Activated T-cell treated with anti-CD3 and anti-CD28 coated beads, Interleukin-2, amount 50 U/mL, for 24 hours (primary cell): Measurements from ENCODE around the gene FRMPD4.
"Not testable (repeated sequence)": the region's sequence is repeated elsewhere in the genome, so short reads cannot be mapped to it uniquely, and the experiment has no call there.

Experiments used
- DNase-seq: peaks from one replicate; pipeline ENCODE4 v3.0.0-alpha.2; 2020
- H3K27ac Mint-ChIP-seq: 2 replicates; pipeline ENCODE4 v1.8.0; 2020; ENCODE audit warnings: mild to moderate bottlenecking, mixed read lengths
- H3K27me3 Mint-ChIP-seq: 2 replicates; pipeline ENCODE4 v1.8.0; 2020; ENCODE audit warnings: mixed read lengths
- H3K36me3 Mint-ChIP-seq: 2 replicates; pipeline ENCODE4 v1.8.0; 2020; ENCODE audit warnings: low read depth, mixed read lengths
- H3K4me1 Mint-ChIP-seq: 2 replicates; pipeline ENCODE4 v1.8.0; 2020; ENCODE audit warnings: low read depth, mixed read lengths
- H3K4me3 Mint-ChIP-seq: 2 replicates; pipeline ENCODE4 v1.8.0; 2020; ENCODE audit warnings: mild to moderate bottlenecking, moderate library complexity, mixed read lengths
- H3K9me3 Mint-ChIP-seq: 2 replicates; pipeline ENCODE4 v1.8.0; 2020; ENCODE audit warnings: mixed read lengths

Gene FRMPD4

DNA sequence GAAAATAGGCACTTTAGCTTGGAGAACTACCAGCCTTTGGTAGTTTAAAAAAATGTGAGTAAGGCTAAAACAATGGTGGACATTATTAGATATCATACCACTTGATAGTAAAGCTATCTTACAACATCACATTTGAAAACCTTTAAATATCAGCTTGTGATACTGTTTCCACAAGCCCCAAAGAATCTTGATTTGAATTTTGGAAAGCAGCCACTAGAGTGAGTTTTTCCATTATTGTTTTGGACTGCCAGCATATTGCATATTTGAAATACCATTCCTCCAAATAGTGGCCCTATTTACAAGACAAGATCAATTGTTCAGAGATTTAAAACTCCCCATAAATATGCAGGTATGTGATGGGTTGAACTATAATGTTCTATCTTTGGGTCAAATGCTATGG lies 349.9 kb downstream of the FRMPD4 start:
- no peaks in the 10 kb centered on the region for H3K9me3 Mint-ChIP-seq
- no peaks in the 10 kb centered on the region for H3K4me1 Mint-ChIP-seq
- peaks cover 10% of the 10 kb centered on the region for H3K27me3 Mint-ChIP-seq
- DNase-seq = no peak
- no peak overlapping the region for H3K27ac Mint-ChIP-seq
- H3K4me3 Mint-ChIP-seq = no peak overlapping the region
- no peaks in the 10 kb centered on the region for H3K36me3 Mint-ChIP-seq

DNA sequence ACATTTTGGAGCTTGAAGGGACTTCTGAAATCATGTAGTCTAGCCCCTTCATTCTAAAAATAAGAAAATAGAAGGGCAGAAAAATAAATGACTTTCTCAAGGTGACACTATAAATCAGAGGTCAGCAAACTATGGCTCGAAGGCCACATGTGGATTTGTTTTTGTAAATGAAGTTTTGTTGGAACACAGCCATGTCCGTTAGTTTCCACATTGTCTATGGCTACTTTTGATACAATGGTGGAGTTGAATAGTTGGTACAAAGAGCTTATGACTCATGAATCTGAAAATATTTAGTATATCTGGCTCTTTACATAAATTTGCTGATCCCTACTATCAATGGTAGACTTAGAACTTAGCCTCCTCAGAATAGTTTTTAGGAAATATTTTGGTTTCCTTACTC lies 350.5 kb downstream of the FRMPD4 start:
- H3K4me1 Mint-ChIP-seq = no peaks in the 10 kb centered on the region
- no peak for DNase-seq
- H3K9me3 Mint-ChIP-seq = no peaks in the 10 kb centered on the region
- H3K4me3 Mint-ChIP-seq = no peak overlapping the region
- no peaks in the 10 kb centered on the region for H3K36me3 Mint-ChIP-seq
- H3K27me3 Mint-ChIP-seq = peaks cover 10% of the 10 kb centered on the region
- no peak overlapping the region for H3K27ac Mint-ChIP-seq

DNA sequence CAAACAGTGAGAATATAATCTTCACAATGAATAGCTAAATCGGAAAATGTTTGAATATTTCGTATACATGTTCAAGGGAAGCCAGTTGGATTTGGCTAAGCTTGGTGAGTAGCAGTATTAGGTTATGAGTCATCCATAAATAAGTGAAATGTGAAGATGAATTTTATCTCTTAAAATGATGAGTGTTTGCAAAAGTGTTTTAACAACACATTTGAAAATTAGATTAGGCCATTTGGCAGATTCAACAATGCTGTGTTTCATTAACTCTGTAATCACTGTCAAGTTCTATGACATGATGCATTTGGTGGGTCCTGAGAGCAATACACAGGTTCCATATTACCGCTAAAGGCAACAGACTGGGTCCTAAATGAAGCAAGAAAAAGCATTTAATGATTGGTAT lies 351.1 kb downstream of the FRMPD4 start:
- no peaks in the 10 kb centered on the region for H3K4me1 Mint-ChIP-seq
- no peak for DNase-seq
- H3K27ac Mint-ChIP-seq = no peak overlapping the region
- H3K4me3 Mint-ChIP-seq = no peak overlapping the region
- H3K36me3 Mint-ChIP-seq = no peaks in the 10 kb centered on the region
- peaks cover 10% of the 10 kb centered on the region for H3K27me3 Mint-ChIP-seq
- no peaks in the 10 kb centered on the region for H3K9me3 Mint-ChIP-seq

DNA sequence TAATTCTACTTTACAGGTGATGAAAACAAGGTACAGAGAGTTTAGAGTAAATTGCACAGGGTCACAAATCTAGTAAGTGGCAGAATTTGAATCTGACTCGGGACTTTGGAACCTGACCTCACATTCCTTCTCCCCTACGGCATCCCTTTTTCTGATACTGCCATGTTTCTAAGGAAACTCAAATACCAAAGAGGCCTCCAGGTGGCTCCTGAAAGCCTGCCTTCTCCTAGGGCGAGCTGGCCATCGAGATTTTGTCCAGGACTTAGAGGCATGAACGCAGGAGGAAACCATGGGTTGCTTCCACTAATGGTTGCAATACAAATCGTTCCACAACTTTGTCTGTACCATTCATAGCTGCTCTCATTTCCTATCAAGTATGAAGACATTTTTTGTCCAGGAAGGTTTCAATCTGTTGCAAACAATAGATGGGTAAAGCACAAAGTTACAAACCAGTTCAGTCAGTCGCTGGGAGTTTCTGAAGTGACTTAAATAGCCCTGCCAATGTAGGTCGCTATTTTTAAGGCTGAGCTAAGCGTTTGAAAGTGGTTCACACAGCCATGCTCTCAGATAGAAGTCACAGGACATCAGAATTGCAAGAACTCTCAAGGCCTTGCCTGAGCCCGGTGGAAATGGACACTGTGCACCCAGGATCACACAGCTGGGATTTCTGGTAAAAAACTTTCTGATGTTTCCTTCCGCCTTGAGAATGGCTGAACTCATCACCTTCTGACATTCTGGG lies 356.3 kb downstream of the FRMPD4 start:
- Mint-ChIP-seq H3K4me3 (no peak overlapping the region), H3K9me3 (no peaks in the 10 kb centered on the region), H3K27ac (no peak overlapping the region), H3K36me3 (no peaks in the 10 kb centered on the region), H3K27me3 (peaks cover 11% of the 10 kb centered on the region), H3K4me1 (no peaks in the 10 kb centered on the region)
- DNase-seq = no peak

DNA sequence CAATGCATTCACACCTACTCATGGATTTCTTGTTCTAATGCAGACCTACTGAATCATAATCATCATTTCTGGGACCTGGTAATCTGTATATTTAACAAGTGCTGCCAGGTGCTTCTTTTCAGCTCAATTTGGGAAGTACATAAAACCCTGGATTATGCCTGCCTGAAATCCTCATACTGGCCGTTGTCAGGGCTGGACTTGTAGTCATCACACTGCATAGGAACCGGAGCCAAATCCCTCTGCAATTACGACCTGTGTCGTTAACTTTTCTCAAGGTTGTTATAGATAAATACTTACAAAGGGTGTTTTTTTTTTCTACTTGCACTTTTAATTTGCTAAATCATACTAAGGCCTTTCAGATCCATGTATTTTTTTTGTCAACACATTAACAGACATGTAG lies 358.1 kb downstream of the FRMPD4 start:
- no peaks in the 10 kb centered on the region for H3K4me1 Mint-ChIP-seq
- peaks cover 5% of the 10 kb centered on the region for H3K27me3 Mint-ChIP-seq
- no peaks in the 10 kb centered on the region for H3K9me3 Mint-ChIP-seq
- no peak overlapping the region for H3K4me3 Mint-ChIP-seq
- H3K27ac Mint-ChIP-seq = no peak overlapping the region
- no peaks in the 10 kb centered on the region for H3K36me3 Mint-ChIP-seq
- DNase-seq = no peak

DNA sequence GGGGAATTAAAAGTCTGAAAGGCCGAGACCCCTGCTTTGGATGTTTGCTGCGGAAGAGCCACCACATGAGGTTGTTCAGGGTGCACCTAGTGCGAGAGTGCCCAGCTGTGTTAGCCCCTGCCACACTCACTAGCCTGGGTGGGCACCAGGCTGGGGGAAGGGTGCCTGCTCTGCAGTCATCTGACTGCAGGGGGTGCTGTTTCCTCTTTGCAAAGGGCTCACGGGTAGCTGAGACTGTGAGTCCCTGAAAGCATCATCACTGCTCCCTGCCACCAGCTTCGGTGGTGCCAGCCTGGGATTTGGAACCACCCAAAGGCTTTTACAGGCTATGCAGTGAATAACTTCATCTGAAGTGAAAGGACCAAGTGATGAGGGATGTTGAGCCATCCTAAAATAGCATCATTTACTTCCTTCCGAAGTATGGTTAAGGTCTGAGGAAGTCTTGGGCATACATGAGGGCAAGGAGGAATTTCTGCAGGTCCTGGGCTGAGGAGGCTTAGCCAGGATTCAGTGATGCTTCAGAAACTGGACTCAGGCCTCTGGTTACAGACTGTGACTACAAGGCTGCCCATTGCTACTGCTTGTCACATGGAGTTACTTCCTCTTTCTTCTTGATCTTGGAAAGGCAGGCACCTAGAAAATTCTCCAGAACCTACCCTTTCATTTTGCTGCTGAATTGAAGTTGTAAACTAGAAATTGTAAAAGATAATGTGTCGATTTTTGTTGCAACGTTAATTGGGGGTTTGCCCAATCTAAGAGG lies 359.7 kb downstream of the FRMPD4 start:
- H3K27ac Mint-ChIP-seq = no peak overlapping the region
- H3K36me3 Mint-ChIP-seq = no peaks in the 10 kb centered on the region
- DNase-seq = no peak
- no peaks in the 10 kb centered on the region for H3K9me3 Mint-ChIP-seq
- no peak overlapping the region for H3K4me3 Mint-ChIP-seq
- peaks cover 12% of the 10 kb centered on the region for H3K27me3 Mint-ChIP-seq
- H3K4me1 Mint-ChIP-seq = no peaks in the 10 kb centered on the region

DNA sequence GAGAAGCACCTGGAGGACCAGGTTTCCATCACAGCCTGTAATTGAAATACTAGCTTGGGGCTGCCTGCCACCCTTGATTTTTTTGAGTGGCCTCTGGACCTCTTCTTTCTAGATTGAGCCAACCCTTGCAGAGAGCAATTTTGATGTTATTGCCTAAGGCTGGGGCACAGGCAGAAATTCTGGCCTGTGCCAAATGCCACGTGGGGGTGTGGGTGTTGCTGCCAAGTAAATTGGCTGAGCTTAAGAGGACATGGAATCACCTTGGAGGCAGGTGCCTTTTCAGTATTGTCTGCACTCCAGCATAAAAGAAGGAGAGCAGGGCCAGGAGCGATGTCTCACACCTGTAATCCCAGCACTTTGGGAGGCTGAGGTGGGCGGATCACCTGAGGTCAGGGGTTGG lies 366.9 kb downstream of the FRMPD4 start:
- Mint-ChIP-seq H3K27me3 (peaks cover 23% of the 10 kb centered on the region), H3K36me3 (no peaks in the 10 kb centered on the region), H3K4me3 (no peak overlapping the region), H3K27ac (no peak overlapping the region), H3K9me3 (no peaks in the 10 kb centered on the region), H3K4me1 (no peaks in the 10 kb centered on the region)
- no peak for DNase-seq

DNA sequence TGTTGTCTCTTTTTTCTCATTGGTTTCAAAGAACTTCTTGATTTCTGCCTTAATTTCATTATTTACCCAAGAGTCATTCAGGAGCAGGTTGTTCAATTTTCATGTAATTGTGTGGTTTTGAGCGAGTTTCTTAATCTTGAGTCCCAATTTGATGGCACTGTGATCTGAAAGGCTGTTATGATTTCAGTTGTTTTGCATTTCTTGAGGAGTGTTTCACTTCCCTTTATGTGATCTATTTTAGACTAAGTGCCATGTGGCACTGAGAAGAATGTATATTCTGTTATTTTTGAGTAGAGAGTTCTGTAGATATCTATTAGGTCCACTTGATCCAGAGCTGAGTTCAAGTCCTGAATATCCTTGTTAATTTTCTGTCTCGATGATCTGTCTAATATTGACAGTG lies 377.1 kb downstream of the FRMPD4 start:
- not testable (repeated sequence) for DNase-seq, H3K36me3 Mint-ChIP-seq, H3K4me1 Mint-ChIP-seq, H3K27ac Mint-ChIP-seq, H3K4me3 Mint-ChIP-seq
- H3K27me3 Mint-ChIP-seq = peaks cover 15% of the 10 kb centered on the region
- peaks cover 14% of the 10 kb centered on the region for H3K9me3 Mint-ChIP-seq

DNA sequence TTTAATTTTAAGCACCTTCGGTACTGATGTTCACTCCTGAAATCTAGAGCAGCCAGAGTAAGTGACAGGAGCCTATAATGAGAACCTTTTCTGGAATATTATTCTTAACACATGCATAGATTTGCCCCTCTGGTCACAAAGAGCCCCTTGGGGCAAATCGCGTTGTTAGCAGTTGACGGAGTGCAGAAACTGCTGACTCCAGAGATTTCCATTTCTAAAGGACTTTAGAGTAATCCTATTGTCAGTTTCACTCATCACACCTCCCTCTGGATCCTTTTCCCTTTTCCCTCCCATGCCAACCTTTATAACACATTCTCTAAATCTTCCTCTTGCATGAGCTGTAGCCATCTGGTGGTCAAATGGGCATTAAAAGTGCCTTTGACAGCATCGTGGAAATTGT lies 388.0 kb downstream of the FRMPD4 start:
- no peak for DNase-seq
- H3K4me3 Mint-ChIP-seq = no peak overlapping the region
- no peaks in the 10 kb centered on the region for H3K4me1 Mint-ChIP-seq
- H3K9me3 Mint-ChIP-seq = no peaks in the 10 kb centered on the region
- no peak overlapping the region for H3K27ac Mint-ChIP-seq
- no peaks in the 10 kb centered on the region for H3K36me3 Mint-ChIP-seq
- H3K27me3 Mint-ChIP-seq = peaks cover 22% of the 10 kb centered on the region

DNA sequence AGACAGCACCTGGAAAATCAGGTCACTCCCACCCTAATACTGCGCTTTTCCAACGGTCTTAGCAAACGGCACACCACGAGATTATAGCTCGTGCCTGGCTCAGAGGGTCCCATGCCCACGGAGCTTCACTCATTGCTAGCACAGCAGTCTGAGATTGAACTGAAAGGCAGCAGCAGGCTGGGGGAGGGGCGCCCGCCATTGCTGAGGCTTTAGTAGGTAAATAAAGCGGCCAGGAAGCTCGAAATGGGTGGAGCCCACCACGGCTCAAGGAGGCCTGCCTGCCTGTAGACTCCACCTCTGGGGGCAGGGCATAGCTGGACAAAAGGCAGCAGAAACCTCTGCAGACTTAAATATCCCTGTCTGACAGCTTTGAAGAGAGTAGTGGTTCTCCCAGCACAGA lies 399.8 kb downstream of the FRMPD4 start:
- not testable (repeated sequence) for H3K4me3 Mint-ChIP-seq, H3K36me3 Mint-ChIP-seq, H3K4me1 Mint-ChIP-seq, H3K9me3 Mint-ChIP-seq, H3K27ac Mint-ChIP-seq, DNase-seq
- H3K27me3 Mint-ChIP-seq = peaks cover 21% of the 10 kb centered on the region

DNA sequence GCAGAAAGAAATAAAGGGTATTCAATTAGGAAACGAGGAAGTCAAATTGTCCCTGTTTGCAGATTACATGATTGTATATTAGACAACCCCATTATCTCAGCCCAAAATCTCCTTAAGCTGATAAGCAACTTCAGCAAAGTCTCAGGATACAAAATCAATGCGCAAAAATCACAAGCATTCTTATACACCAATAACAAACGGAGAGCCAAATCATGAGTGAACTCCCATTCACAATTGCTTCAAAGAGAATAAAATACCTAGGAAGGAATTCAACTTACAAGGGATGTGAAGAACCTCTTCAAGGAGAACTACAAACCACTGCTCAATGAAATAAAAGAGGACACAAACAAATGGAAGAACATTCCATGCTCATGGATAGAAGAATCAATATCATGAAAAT lies 404.0 kb downstream of the FRMPD4 start:
- not testable (repeated sequence) for H3K4me1 Mint-ChIP-seq, H3K36me3 Mint-ChIP-seq

DNA sequence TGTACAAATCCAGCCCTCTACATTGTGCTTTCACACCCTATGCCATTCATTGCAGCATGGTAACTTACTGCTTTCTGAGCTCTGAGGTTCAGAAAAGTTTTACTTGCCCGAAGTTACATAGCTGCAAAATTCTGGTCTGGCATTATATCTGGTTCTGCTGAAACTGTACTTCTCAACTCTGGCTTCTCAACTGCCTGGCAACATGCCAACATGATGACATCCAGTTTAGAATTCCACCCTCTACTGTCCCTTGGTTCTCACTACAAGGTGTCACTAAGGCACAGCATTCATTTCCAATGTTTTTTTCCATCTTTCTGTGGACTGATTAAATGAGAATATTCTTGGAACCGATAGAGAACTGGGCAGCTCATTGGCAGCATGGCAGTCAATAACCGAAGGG lies 410.1 kb downstream of the FRMPD4 start:
- Mint-ChIP-seq H3K9me3 (no peaks in the 10 kb centered on the region), H3K27ac (no peak overlapping the region), H3K36me3 (no peaks in the 10 kb centered on the region), H3K27me3 (no peaks in the 10 kb centered on the region), H3K4me1 (no peaks in the 10 kb centered on the region), H3K4me3 (no peak overlapping the region)
- DNase-seq = no peak

More for the DNA sequence above, 404.0 kb downstream of the FRMPD4 start:
- H3K27me3 Mint-ChIP-seq, H3K9me3 Mint-ChIP-seq, H3K27ac Mint-ChIP-seq, H3K4me3 Mint-ChIP-seq, DNase-seq: not testable (repeated sequence)

DNA sequence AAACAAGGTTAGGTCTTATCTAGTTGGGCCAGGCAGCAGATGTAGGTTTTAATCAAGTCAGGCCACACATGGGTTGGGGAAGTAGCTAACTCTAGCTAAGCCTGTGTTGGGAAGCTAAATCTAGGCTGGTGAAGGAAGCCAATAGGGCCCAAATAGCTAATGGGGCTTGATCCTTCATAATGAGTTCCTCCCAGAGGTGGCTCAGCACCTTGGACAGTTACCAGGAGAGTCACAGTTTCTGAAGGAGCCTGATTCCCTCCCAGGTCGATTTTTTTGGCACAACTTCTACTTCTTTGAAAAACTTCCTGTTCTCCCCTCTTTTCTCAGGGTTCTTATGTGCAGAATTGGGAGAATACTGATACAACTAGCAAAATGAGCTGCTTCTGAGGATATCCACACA lies 410.5 kb downstream of the FRMPD4 start:
- Mint-ChIP-seq H3K4me1 (no peaks in the 10 kb centered on the region), H3K27ac (no peak overlapping the region), H3K27me3 (no peaks in the 10 kb centered on the region), H3K9me3 (no peaks in the 10 kb centered on the region), H3K4me3 (no peak overlapping the region), H3K36me3 (no peaks in the 10 kb centered on the region)
- DNase-seq = no peak

DNA sequence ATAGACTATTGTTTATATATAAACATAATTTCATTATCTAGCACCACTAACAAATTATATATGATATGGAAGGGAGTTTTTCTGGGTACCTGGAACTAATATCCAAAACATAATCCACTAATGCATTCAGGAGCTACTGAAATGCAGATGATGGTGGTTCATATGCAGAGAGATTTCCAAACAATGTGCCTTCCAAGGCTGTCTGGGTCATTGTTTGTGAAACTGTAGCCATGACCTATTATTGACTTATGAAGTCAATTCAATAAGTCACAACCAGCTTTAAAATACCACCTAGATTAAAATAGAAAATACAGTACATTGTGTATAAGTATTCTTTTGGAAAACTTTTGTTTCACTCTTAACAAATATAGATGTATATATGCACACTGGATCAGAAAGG lies 415.9 kb downstream of the FRMPD4 start:
- H3K36me3 Mint-ChIP-seq = no peaks in the 10 kb centered on the region
- H3K4me1 Mint-ChIP-seq = no peaks in the 10 kb centered on the region
- DNase-seq = no peak
- peaks cover 34% of the 10 kb centered on the region for H3K27me3 Mint-ChIP-seq
- H3K27ac Mint-ChIP-seq = no peak overlapping the region
- H3K9me3 Mint-ChIP-seq = no peaks in the 10 kb centered on the region
- H3K4me3 Mint-ChIP-seq = no peak overlapping the region

DNA sequence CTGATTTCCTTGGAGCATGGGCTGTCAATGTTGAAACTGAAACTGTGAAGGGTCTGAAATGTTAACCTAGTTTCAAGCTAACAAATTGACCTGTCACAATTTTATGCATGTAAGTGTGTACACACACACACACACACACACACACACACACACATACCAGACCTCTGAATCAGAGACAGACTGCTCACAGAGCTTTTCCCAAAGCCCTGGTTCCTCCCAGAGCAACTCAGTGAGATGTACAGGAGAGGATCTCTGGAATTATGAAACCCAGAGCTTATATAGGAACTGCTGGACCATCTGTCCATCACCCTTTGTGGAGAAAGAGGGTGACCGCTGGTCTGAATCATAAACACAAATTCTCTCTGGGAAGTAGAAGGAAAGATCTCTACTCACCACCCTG lies 424.8 kb downstream of the FRMPD4 start:
- Mint-ChIP-seq H3K4me3 (no peak overlapping the region), H3K36me3 (no peaks in the 10 kb centered on the region), H3K27me3 (peaks cover 19% of the 10 kb centered on the region), H3K4me1 (no peaks in the 10 kb centered on the region), H3K9me3 (no peaks in the 10 kb centered on the region), H3K27ac (no peak overlapping the region)
- no peak for DNase-seq
